Measurements from ENCODE around the gene DNM2.

DNM2 gene

DNA sequence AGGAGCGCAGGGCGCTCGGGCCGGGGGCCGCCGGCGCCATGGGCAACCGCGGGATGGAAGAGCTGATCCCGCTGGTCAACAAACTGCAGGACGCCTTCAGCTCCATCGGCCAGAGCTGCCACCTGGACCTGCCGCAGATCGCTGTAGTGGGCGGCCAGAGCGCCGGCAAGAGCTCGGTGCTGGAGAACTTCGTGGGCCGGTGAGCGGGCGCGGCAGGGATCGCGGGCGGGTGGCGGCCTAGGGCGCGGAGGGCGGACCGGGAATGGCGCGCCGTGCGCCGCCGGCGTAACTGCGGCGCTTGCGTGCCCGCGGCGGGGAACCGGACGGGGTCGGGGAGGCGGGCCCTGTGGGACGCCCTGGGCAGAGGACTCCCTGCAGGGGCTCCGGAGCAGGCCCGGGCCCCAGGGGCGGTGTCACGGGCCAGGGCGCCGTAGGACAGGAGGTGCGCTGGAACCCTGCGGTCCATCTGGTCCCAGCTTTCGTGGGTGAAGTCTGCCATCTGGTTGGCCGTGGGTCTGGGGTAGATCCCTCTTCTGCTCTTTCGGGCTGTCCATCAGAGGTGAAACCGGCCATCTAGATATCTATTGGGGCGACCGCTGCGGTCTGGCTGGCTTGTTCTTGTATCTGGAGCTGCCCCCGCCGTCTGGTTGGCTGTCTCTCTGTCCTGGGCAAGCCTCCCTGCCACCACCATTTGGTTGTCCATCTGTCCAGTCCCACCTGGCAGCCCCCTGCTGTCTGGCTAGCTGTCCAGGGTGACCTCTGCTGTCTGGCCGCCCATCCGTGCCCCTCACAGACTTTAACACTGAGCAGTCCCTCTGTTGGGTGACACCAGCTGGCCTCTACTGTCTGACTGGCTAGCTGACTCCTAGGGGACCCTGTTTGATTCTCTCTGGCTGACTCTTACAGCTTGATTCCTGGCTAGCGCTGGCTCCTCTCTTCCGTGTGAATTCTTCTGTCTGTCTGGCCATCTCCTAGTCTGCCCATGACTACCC lies 622 bp downstream of the DNM2 start:
- Histone ChIP-seq H3K4me3 (ENCODE audit: low read length) (peak overlapping the region; percentile 91), H3K27me3 (ENCODE audit: control insufficient read depth, insufficient read depth, low read length) (no peaks in the 10 kb centered on the region), H3K4me1 (ENCODE audit: control insufficient read depth, insufficient read depth, low read length) (peaks cover 13% of the 10 kb centered on the region), H3K9ac (ENCODE audit: low read length) (peak overlapping the region; percentile 39), H3K27ac (ENCODE audit: low read depth, low read length) (peak overlapping the region; percentile 78), H3K36me3 (ENCODE audit: control insufficient read depth, insufficient read depth, low read length) (no peaks in the 10 kb centered on the region)

DNA sequence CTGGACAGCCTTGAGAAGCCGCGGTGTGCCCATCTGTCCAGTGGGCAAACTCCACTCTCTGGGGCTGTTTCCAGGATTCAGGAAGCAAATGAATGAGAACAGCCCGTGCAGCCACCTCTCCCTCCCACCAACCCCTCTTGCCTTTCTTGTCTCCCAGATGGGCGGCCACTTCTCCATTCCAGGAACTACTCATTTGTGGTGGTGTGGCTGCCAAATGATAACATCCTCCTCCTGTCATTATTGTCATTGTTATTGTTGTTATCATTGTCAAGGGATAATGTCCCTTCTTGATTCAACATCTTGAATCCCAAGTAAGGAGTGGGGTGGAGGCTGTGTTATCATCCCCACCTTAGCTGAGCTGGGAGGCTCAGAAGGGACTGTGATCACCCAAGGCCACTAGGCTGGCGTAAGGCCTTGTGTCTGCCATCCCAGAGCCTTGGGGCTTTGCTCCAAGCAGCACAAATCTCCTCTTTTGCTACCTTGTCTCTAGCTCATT lies 1.6 kb downstream of the DNM2 start:
- Histone ChIP-seq H3K27me3 (ENCODE audit: control insufficient read depth, insufficient read depth, low read length) (no peaks in the 10 kb centered on the region), H3K9ac (ENCODE audit: low read length) (peak overlapping the region; percentile 39), H3K4me1 (ENCODE audit: control insufficient read depth, insufficient read depth, low read length) (peaks cover 14% of the 10 kb centered on the region)

DNA sequence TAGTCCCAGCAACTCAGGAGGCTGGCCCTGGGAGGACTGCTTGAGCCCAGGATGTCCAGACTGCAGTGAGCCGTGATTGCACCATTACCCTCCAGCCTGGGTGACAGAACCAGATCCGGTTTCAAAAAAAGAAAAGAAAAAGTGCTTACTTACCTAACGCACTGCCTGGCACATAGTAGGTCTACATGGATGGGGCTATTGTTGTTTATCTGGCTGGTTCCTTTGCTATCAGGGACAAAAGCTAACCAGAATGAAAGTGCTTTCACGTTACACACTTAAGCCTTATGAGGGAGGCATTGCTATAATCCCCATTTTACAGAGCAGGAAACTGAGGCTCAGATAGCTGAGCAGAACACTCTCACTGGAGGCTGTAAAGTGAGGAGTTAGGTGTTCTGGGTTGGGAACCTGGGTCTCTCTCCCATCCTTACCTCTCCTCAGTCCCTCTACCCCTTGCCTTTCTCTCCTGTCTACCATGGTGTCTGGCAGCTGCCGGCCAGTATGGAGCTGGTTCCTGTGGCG lies 2.8 kb downstream of the DNM2 start:
- Histone ChIP-seq H3K27me3 (ENCODE audit: control insufficient read depth, insufficient read depth, low read length) (no peaks in the 10 kb centered on the region), H3K27ac (ENCODE audit: low read depth, low read length) (no peak overlapping the region), H3K9ac (ENCODE audit: low read length) (no peak overlapping the region), H3K36me3 (ENCODE audit: control insufficient read depth, insufficient read depth, low read length) (no peaks in the 10 kb centered on the region), H3K4me3 (ENCODE audit: low read length) (no peak overlapping the region), H3K4me1 (ENCODE audit: control insufficient read depth, insufficient read depth, low read length) (peaks cover 15% of the 10 kb centered on the region)

More for the DNA sequence above, 1.6 kb downstream of the DNM2 start:
- H3K27ac ChIP-seq (ENCODE audit: low read depth, low read length), result no peak overlapping the region
- H3K4me3 ChIP-seq (ENCODE audit: low read length), result peak overlapping the region; percentile 91
- H3K36me3 ChIP-seq (ENCODE audit: control insufficient read depth, insufficient read depth, low read length), result no peaks in the 10 kb centered on the region

DNA sequence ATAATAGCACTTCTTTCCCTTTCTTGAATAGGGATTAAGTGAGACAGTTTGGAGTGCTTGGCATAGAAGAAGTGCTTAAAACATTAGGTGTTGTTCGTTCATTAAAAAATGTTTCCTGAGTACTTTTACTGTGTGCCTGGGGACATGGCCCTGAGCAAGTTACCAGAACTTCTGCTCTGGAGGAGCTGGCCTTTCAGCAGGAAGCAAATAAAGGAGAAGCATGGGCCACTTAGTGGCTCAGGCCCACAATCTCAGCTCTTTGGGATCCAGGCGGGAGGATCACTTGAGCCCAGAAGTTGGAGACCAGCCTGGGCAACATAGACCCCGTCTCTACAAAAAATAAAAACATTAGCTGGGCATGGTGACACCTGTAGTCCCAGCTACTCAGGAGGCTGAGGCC lies 5.7 kb downstream of the DNM2 start:
- Histone ChIP-seq H3K4me1 (ENCODE audit: control insufficient read depth, insufficient read depth, low read length) (peaks cover 15% of the 10 kb centered on the region), H3K27me3 (ENCODE audit: control insufficient read depth, insufficient read depth, low read length) (no peaks in the 10 kb centered on the region), H3K27ac (ENCODE audit: low read depth, low read length) (no peak overlapping the region)

DNA sequence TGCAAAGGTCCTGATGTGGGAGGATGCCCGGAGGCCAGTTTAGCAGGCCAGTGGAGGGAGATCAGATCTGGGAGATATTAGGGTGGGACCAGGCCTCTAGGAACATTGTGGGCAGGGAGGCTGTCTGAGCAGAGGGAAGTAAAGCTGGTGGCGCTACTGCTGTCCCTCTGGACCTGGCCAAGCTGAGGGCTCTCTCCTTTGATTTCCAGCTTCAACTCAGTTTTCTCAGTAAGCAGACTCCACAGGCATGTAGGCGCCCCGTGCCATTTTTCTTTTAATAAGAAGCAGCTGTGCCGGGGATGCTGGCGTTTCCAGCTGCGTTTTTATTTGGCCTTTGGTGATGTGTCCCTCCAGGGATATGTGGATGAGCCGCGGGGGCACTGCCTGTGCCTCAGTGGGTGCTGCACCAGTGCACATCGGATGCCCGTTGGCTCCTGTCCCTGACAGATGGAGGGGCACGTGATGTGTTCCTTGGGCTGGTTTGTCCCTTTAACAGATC lies 6.7 kb downstream of the DNM2 start:
- Histone ChIP-seq H3K4me3 (ENCODE audit: low read length) (no peak overlapping the region), H3K36me3 (ENCODE audit: control insufficient read depth, insufficient read depth, low read length) (no peaks in the 10 kb centered on the region), H3K27ac (ENCODE audit: low read depth, low read length) (no peak overlapping the region), H3K9ac (ENCODE audit: low read length) (no peak overlapping the region), H3K27me3 (ENCODE audit: control insufficient read depth, insufficient read depth, low read length) (no peaks in the 10 kb centered on the region), H3K4me1 (ENCODE audit: control insufficient read depth, insufficient read depth, low read length) (peaks cover 5% of the 10 kb centered on the region)

More for the DNA sequence above, 5.7 kb downstream of the DNM2 start:
- Histone ChIP-seq H3K9ac (ENCODE audit: low read length) (no peak overlapping the region), H3K4me3 (ENCODE audit: low read length) (no peak overlapping the region), H3K36me3 (ENCODE audit: control insufficient read depth, insufficient read depth, low read length) (no peaks in the 10 kb centered on the region)

DNA sequence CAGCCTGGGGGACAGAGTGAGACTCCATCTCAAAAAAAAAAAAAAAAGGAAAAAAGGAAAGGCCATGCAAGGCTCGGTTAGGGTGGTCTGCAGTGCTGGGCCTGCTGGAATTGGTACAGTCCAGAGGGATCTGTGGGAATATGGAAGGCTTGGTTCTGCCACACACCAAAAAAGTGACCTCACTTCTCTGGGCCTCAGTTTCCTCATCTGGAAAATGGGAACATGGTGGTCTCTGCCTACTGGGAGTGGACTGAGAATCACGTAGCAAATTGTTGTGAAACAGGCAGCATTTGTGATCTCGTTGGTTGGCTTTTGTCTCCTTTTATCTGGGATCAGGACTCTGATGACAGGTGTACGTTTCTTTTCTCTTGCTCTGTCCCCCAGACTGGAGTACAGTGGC lies 7.5 kb downstream of the DNM2 start:
- no peak overlapping the region for H3K4me3 ChIP-seq (ENCODE audit: low read length)
- H3K36me3 ChIP-seq (ENCODE audit: control insufficient read depth, insufficient read depth, low read length), result no peaks in the 10 kb centered on the region
- no peak overlapping the region for H3K9ac ChIP-seq (ENCODE audit: low read length)
- H3K27me3 ChIP-seq (ENCODE audit: control insufficient read depth, insufficient read depth, low read length), result no peaks in the 10 kb centered on the region
- peaks cover 2% of the 10 kb centered on the region for H3K4me1 ChIP-seq (ENCODE audit: control insufficient read depth, insufficient read depth, low read length)
- no peak overlapping the region for H3K27ac ChIP-seq (ENCODE audit: low read depth, low read length)

DNA sequence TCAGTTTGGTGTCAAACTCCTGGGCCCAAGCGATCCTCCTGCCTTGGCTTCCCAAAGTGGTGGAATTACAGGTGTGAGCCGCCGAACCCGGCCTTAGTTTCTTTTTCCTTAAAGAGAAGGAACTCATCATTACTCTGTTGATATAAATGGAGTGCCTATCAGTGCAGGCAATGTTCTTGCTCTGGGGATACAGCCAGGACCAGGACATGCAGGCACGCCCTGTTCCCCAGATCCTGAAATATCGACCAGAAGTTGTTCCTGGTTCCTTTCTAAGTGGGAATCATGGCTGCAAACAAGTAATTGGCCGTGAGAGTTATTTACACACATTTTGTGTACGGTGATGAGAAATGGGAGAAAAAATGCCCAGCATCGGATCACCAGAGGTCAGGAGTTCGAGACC lies 8.4 kb downstream of the DNM2 start:
- Histone ChIP-seq H3K9ac (ENCODE audit: low read length) (no peak overlapping the region), H3K4me1 (ENCODE audit: control insufficient read depth, insufficient read depth, low read length) (peaks cover 2% of the 10 kb centered on the region), H3K27me3 (ENCODE audit: control insufficient read depth, insufficient read depth, low read length) (no peaks in the 10 kb centered on the region), H3K4me3 (ENCODE audit: low read length) (no peak overlapping the region), H3K27ac (ENCODE audit: low read depth, low read length) (no peak overlapping the region), H3K36me3 (ENCODE audit: control insufficient read depth, insufficient read depth, low read length) (no peaks in the 10 kb centered on the region)

DNA sequence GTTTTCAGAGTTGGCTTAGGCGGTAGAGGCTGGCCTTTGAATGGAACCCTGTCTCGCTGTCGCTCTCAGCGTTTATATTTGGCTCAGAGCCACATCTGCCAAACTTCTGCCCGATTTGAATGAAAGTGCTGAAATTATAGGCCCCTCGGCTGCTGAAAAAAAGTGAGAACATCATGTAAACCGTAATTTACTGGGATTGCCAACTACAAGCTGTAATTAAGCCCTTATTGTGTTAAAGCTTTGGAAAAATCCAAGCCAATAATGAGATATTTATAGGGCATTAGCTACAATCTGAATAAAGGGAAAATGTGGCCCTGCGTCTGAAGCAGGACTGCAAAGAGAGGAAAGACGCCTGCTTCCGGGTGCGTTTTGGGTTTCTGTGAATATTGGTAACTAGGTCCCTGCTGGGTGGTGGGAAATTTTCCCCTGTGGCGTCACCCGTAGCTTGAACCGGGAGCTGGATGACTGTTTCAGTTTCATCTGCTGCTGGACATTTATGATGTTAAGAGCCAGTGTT lies 9.9 kb downstream of the DNM2 start:
- H3K36me3 ChIP-seq (ENCODE audit: control insufficient read depth, insufficient read depth, low read length), result no peaks in the 10 kb centered on the region
- no peak overlapping the region for H3K9ac ChIP-seq (ENCODE audit: low read length)
- no peak overlapping the region for H3K27ac ChIP-seq (ENCODE audit: low read depth, low read length)
- H3K4me1 ChIP-seq (ENCODE audit: control insufficient read depth, insufficient read depth, low read length), result peaks cover 2% of the 10 kb centered on the region
- H3K27me3 ChIP-seq (ENCODE audit: control insufficient read depth, insufficient read depth, low read length), result no peaks in the 10 kb centered on the region
- no peak overlapping the region for H3K4me3 ChIP-seq (ENCODE audit: low read length)

DNA sequence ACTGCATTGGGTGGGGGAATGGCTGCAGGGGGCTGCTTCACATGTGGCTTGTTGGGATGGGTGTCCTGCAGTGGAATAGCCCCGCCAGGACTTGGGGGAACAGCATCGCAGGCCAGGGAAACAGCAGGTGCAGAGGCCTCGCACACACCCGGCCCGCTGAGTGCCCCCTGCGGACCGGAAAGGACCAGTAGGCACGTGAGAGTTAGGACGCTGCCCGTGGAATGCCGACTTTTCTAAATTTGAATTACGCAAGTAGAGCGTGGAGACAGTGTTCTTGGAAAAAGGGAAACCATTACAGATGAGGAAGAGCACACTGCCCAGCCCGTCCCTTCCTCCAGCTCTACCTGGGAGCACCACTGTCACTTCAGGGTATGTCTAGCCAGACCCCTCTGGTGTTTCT lies 11.5 kb downstream of the DNM2 start:
- H3K27ac ChIP-seq (ENCODE audit: low read depth, low read length), result no peak overlapping the region
- no peaks in the 10 kb centered on the region for H3K36me3 ChIP-seq (ENCODE audit: control insufficient read depth, insufficient read depth, low read length)
- peaks cover 2% of the 10 kb centered on the region for H3K4me1 ChIP-seq (ENCODE audit: control insufficient read depth, insufficient read depth, low read length)
- H3K27me3 ChIP-seq (ENCODE audit: control insufficient read depth, insufficient read depth, low read length), result no peaks in the 10 kb centered on the region
- no peak overlapping the region for H3K4me3 ChIP-seq (ENCODE audit: low read length)
- H3K9ac ChIP-seq (ENCODE audit: low read length), result no peak overlapping the region

DNA sequence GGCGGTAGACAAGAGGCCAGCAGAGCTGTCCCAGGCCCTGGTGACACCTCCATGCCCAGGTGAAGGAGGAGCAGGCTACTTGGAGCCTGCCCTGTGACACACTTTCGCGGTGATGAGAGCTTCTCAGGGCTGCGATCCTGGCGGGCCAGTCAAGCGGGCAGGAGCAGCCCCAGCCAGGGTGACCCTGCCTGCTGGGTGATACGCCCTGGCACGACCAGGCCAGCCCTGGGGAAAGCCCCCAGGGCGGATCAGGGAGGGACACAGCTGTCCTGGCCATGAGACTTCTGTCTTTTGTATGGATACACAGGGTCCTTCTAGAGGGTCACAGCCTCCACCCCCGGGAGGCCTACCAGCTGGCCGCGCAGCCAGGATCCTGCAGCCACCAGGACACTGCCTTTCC lies 13.1 kb downstream of the DNM2 start:
- Histone ChIP-seq H3K9ac (ENCODE audit: low read length) (no peak overlapping the region), H3K27me3 (ENCODE audit: control insufficient read depth, insufficient read depth, low read length) (no peaks in the 10 kb centered on the region), H3K27ac (ENCODE audit: low read depth, low read length) (no peak overlapping the region), H3K4me1 (ENCODE audit: control insufficient read depth, insufficient read depth, low read length) (no peaks in the 10 kb centered on the region), H3K36me3 (ENCODE audit: control insufficient read depth, insufficient read depth, low read length) (no peaks in the 10 kb centered on the region), H3K4me3 (ENCODE audit: low read length) (no peak overlapping the region)

DNA sequence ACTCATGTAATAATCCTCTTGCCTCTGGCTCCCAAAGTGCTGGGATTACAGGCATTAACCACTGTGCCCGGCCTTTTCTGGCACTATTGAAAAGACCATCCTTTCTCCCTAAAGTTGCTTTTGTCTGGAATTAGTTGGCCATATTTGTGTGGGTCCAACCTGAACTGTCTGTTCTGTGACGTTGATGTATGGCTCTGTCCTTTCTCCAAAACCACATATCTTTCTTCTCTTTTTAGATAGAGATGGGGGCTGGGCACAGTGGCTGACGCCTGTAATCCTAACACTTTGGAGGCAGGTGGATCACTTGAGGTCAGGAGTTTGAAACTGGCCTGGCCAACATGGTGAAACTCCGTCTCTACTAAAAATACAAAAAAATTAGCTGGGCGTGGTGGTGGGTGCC lies 17.9 kb downstream of the DNM2 start:
- H3K4me1 ChIP-seq (ENCODE audit: control insufficient read depth, insufficient read depth, low read length), result no peaks in the 10 kb centered on the region
- H3K27ac ChIP-seq (ENCODE audit: low read depth, low read length), result no peak overlapping the region
- no peaks in the 10 kb centered on the region for H3K27me3 ChIP-seq (ENCODE audit: control insufficient read depth, insufficient read depth, low read length)
- H3K4me3 ChIP-seq (ENCODE audit: low read length), result no peak overlapping the region
- no peak overlapping the region for H3K9ac ChIP-seq (ENCODE audit: low read length)
- no peaks in the 10 kb centered on the region for H3K36me3 ChIP-seq (ENCODE audit: control insufficient read depth, insufficient read depth, low read length)

DNA sequence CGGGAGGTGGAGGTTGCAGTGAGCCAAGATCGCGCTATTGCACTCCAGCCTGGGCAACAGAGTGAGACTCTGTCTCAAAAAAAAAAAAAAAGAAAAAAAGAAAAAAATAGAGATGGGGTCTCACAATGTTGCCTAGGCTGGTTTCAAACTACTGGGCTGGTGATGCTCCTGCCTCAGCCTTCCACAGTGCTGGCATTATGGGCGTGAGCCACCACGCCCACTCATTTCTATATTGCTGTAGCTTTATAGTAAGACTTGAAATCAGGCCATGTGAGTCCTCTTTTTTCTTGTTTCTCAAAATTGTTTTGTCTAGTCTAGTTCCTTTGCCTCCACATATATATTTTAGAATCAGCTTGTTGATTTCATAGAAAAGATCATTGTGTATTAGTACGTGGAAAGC lies 18.3 kb downstream of the DNM2 start:
- H3K9ac ChIP-seq (ENCODE audit: low read length), result no peak overlapping the region
- H3K27me3 ChIP-seq (ENCODE audit: control insufficient read depth, insufficient read depth, low read length), result no peaks in the 10 kb centered on the region
- no peaks in the 10 kb centered on the region for H3K4me1 ChIP-seq (ENCODE audit: control insufficient read depth, insufficient read depth, low read length)
- no peaks in the 10 kb centered on the region for H3K36me3 ChIP-seq (ENCODE audit: control insufficient read depth, insufficient read depth, low read length)
- H3K27ac ChIP-seq (ENCODE audit: low read depth, low read length), result no peak overlapping the region
- no peak overlapping the region for H3K4me3 ChIP-seq (ENCODE audit: low read length)
